Measurements from ENCODE around the gene PSMA6. TPM values are rescaled to one million over a fixed set of nuclear protein-coding genes. Genes with fewer than 3 reads are reported as not detected.

The PSMA6 gene
- total and polyA plus RNA-seq, 2 of the 13 experiments (the other 11 are each of a cell fraction or from before 2014, with no cell fraction given) = 525 to 1,109 TPM

DNA sequence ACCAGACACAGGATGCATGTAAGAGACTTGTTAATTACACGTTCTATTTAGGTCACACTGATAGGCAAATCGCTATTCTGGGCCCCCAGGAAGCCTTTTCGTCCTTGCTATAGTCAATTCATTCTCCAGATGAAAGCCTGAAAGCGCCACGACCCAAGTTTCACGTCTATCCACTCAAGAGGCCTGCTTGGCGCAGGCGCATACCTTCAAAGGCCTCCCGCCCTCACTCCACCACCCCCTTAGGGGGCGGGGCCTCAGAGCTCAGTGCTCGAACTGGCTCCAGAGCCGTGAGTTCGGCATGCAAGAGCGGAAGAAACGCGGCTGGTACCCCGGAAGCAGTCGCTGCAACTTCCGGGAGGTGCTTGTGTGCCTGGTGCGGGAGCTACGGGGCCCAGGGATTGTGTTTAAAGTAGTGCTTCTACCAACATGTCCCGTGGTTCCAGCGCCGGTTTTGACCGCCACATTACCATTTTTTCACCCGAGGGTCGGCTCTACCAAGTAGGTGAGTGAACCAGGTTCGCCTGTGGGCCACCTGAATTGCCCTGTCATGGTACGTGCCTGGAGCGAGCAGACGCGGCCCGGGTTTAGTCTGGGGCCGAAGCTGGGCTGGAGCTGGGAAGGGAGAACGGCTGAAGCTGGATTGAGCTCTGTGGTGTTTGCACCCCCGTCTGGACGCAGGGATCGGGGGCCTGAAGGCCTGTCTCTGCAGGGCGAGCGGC, at the start of gene PSMA6 (continued):
- TF ChIP-seq MYNN (CRISPR knock-in tag; IDR thresholded peaks at IDR 0.05; ENCODE audit: low read depth) = peak; percentile 95
- TF ChIP-seq ZNF781 (CRISPR knock-in tag; IDR thresholded peaks at IDR 0.05; ENCODE audit: borderline replicate concordance, not compliant biosample characterization) = peak; percentile 100
- no peak for TF ChIP-seq CCAR2 (optimal IDR thresholded peaks at IDR 0.05; ENCODE audit: low read depth, low read length)
- no peak; the same call in 1 of the 2 replicates for TF ChIP-seq NFE2 (CRISPR knock-in tag; IDR thresholded peaks at IDR 0.05)
- no peak for TF ChIP-seq FOXA1 (IDR thresholded peaks at IDR 0.05)
- no peak; the same call in none of the 2 replicates for TF ChIP-seq FOXA1 (CRISPR knock-in tag; IDR thresholded peaks at IDR 0.05)
- peak; percentile 80; the same call in 1 of the 2 replicates for TF ChIP-seq DNMT1 (CRISPR knock-in tag; IDR thresholded peaks at IDR 0.05)
- peak; percentile 100 for TF ChIP-seq ZNF501 (CRISPR knock-in tag; IDR thresholded peaks at IDR 0.05)
- TF ChIP-seq TEAD3 (CRISPR knock-in tag; optimal IDR thresholded peaks at IDR 0.05; ENCODE audit: borderline replicate concordance) = peak; percentile 90
- no peak for TF ChIP-seq HNRNPK (IDR thresholded peaks at IDR 0.05; ENCODE audit: low read depth, low read length, poor library complexity, severe bottlenecking)
- peak; percentile 84; the same call in 1 of the 2 replicates for TF ChIP-seq SNAPC2 (CRISPR knock-in tag; IDR thresholded peaks at IDR 0.05)
- TF ChIP-seq, protein P1, sequence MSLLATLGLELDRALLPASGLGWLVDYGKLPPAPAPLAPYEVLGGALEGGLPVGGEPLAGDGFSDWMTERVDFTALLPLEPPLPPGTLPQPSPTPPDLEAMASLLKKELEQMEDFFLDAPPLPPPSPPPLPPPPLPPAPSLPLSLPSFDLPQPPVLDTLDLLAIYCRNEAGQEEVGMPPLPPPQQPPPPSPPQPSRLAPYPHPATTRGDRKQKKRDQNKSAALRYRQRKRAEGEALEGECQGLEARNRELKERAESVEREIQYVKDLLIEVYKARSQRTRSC (CRISPR knock-in tag; IDR thresholded peaks at IDR 0.05; ENCODE audit: low read depth) = no peak; the same call in 1 of the 2 replicates
- no peak for TF ChIP-seq KAT2B (IDR thresholded peaks at IDR 0.05; ENCODE audit: borderline replicate concordance, low read depth, low read length)
- peak; percentile 92; the same call in 1 of the 2 replicates for TF ChIP-seq DR1 (CRISPR knock-in tag; IDR thresholded peaks at IDR 0.05)
- peak; percentile 91 for TF ChIP-seq ZSCAN25 (CRISPR knock-in tag; IDR thresholded peaks at IDR 0.05)
- peak; percentile 90; the same call in 1 of the 2 replicates for TF ChIP-seq ZNF354B (CRISPR knock-in tag; IDR thresholded peaks at IDR 0.05)
- peak; percentile 44 for TF ChIP-seq RELA (CRISPR knock-in tag; IDR thresholded peaks at IDR 0.05)
- TF ChIP-seq, protein P2, sequence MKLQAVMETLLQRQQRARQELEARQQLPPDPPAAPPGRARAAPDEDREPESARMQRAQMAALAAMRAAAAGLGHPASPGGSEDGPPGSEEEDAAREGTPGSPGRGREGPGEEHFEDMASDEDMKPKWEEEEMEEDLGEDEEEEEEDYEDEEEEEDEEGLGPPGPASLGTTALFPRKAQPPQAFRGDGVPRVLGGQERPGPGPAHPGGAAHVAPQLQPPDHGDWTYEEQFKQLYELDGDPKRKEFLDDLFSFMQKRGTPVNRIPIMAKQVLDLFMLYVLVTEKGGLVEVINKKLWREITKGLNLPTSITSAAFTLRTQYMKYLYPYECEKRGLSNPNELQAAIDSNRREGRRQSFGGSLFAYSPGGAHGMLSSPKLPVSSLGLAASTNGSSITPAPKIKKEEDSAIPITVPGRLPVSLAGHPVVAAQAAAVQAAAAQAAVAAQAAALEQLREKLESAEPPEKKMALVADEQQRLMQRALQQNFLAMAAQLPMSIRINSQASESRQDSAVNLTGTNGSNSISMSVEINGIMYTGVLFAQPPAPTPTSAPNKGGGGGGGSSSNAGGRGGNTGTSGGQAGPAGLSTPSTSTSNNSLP (IDR thresholded peaks at IDR 0.05; ENCODE audit: low read depth, low read length) = peak; percentile 60; the same call in 1 of the 2 replicates
- peak; percentile 53 for TF ChIP-seq FOSL2 (CRISPR knock-in tag; IDR thresholded peaks at IDR 0.05)
- TF ChIP-seq, protein P3, sequence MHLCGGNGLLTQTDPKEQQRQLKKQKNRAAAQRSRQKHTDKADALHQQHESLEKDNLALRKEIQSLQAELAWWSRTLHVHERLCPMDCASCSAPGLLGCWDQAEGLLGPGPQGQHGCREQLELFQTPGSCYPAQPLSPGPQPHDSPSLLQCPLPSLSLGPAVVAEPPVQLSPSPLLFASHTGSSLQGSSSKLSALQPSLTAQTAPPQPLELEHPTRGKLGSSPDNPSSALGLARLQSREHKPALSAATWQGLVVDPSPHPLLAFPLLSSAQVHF (CRISPR knock-in tag; IDR thresholded peaks at IDR 0.05) = peak; percentile 26; the same call in 1 of the 2 replicates
- TF ChIP-seq TAF15 (IDR thresholded peaks at IDR 0.05; ENCODE audit: low read depth, low read length, poor library complexity, severe bottlenecking) = peak; percentile 96
- TF ChIP-seq PRMT3 (CRISPR knock-in tag; IDR thresholded peaks at IDR 0.05; ENCODE audit: borderline replicate concordance, low read depth) = no peak
- TF ChIP-seq, protein P4, sequence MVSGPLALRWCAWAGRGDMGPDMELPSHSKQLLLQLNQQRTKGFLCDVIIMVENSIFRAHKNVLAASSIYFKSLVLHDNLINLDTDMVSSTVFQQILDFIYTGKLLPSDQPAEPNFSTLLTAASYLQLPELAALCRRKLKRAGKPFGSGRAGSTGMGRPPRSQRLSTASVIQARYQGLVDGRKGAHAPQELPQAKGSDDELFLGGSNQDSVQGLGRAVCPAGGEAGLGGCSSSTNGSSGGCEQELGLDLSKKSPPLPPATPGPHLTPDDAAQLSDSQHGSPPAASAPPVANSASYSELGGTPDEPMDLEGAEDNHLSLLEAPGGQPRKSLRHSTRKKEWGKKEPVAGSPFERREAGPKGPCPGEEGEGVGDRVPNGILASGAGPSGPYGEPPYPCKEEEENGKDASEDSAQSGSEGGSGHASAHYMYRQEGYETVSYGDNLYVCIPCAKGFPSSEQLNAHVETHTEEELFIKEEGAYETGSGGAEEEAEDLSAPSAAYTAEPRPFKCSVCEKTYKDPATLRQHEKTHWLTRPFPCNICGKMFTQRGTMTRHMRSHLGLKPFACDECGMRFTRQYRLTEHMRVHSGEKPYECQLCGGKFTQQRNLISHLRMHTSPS (CRISPR knock-in tag; IDR thresholded peaks at IDR 0.05; ENCODE audit: low read depth) = peak; percentile 77
- peak; percentile 98 for TF ChIP-seq ZMYM4 (CRISPR knock-in tag; IDR thresholded peaks at IDR 0.05)
- TF ChIP-seq PAX8 (CRISPR knock-in tag; IDR thresholded peaks at IDR 0.05; ENCODE audit: borderline replicate concordance) = 0 out of 2 replicates have a peak, but pooled peaks have one; percentile 50
- peak; percentile 88 for TF ChIP-seq RXRA (CRISPR knock-in tag; IDR thresholded peaks at IDR 0.05)
